D341Med (cell line): ENCODE results near the gene ZNF20.
"Not testable (repeated sequence)": the region's sequence is repeated elsewhere in the genome, so short reads cannot be mapped to it uniquely, and the experiment has no call there.

Source experiments
- DNase-seq: peaks from one replicate; pipeline ENCODE4 v3.0.0; 2012; ENCODE audit warnings: low spot score

ZNF20 gene

DNA sequence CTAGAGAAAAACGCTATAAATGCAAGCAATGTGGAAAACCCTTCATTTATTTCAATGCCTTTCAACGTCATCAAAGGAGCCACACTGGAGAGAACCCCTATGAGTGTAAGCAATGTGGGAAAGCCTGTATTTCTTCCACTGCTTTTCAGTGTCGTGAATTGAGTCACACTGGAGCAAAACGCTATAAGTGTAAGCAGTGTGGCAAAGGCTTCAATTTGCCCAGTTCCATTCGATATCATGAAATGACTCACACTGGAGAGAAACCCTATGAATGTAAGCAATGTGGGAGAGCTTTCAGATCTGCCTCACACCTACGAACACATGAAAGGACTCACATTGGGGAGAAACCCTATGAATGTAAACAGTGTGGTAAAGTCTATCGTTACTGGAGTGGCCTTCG lies 27.4 kb downstream of the ZNF20 start:
- DNase-seq: no peak

DNA sequence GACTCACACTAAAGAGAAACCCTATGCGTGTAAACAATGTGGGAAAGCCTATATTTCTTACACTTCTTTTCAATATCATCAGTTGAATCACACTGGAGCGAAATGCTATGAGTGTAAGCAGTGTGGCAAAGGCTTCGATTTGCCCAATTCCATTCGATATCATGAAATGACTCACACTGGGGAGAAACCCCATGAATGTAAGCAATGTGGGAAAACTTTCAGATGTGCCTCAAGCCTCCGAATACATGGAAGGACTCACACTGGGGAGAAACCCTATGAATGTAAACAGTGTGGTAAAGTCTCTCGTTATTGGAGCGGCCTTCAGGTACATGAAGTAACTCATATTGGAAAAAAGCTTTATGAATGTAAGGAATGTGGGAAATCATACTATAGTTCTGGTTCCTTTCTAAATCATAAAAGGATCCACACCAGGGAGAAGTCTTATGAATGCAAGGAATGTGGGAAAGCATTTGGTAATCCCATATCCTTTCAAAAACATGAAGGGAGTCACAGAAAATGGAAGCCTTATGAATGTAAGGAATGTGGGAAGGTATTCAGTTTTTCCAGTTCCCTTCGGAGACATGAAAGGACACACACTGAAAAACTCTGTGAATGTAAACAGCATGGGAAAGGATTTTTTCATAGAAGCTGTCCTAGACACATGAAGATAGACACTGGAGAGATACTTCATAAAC lies 28.1 kb downstream of the ZNF20 start:
- DNase-seq: no peak

DNA sequence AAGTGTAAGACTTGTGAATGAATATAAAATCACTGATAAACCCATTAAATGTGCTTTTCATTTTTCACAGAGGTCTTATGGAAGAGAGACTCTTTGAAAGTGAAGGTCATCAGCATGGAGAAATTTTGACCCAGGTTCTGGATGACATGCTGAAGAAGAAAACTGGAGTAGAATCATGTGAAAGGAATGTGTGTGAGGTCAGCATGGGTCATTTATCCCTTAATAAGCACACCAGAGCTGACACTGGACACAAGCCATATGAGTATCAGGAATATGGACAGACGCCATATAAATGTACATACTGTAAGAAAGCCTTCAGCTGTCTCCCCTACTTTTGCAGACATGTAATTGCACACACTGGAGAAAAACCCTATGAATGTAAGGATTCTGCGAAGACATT lies 29.0 kb downstream of the ZNF20 start:
- DNase-seq: no peak

GRCh38 chr19:12103909-12104308 lies 36.2 kb downstream of the ZNF20 start:
- DNase-seq: not testable (repeated sequence)

DNA sequence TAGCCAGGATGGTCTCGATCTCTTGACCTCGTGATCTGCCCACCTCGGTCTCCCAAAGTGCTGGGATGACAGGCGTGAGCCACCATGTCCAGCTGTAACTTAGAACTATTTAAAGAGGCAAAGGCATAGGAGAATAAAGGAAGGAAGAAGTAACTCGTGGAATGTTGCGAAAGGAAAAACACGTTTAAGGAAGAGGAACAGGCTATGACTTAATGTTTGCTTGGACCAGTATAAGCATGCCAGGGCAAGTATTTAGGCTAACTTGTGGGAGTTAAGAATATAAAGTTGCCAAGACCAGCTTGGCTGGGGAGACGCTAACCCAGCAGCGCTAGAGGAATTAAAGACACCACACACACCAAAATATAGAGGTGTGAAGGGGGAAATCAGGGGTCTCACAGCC lies 42.1 kb downstream of the ZNF20 start:
- DNase-seq: no peak

- no peak for DNase-seq
Observed at GRCh38 chr19:12095111-12095790, 44.9 kb downstream of the ZNF20 start.

DNA sequence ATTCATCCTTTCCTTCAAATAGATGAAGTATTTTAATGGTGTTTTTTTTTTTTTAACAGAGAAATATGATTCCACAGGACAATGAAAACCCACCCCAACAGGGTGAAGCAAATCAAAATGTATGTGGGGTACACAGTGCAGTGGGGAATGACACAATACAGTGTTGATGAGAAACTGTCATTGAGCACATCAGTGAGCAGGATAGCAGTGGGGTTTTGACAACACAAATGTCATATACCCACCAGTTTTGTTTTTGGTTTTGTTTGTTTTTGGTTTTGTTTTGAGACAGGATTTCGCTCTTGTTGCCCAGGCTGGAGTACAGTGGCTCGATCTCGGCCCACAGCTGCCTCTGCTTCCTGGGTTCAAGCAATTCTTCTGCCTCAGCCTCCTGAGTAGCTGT lies 46.4 kb downstream of the ZNF20 start:
- DNase-seq: no peak

DNA sequence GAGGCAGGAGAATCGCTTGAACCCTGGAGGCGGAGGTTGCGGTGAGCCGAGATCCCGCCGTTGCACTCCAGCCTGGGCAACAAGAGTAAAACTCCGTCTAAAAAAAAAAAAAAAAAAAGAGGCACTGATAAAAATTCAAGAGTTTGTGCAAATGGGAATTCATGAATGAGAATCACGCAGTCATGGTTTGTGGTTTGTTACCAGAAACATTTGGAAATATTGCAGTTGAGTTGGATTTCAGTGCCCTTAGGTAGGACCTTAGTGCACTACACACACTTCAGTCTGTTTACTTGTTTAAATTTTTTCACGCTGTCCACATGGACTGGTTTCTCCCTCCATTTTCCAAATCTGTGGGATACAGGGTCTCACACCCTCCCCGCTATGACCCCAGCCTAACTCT lies 47.2 kb downstream of the ZNF20 start:
- DNase-seq: no peak

- peak; percentile 95 for DNase-seq
Observed at GRCh38 chr19:12092065-12092867, 47.9 kb downstream of the ZNF20 start.

DNA sequence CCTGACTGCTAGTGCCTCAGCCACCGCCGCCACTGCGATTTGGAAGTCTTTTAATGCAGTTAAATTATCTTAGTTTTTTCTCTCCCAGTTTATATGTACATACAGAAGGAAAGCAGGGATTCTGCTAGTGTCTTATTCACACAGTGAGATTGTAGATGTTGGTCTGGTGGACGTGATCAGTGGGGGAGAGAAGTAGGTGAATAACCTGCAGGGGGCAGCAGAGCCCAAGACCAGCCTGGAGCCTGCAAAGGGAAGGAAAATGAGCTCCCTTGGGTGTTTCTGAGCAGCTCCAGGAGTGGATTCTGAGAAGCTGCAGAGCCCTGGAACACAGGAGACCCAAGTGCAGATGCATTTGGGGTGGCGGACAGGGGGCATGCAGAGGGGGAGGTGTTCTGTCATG lies 49.3 kb downstream of the ZNF20 start:
- peak; percentile 82 for DNase-seq

DNA sequence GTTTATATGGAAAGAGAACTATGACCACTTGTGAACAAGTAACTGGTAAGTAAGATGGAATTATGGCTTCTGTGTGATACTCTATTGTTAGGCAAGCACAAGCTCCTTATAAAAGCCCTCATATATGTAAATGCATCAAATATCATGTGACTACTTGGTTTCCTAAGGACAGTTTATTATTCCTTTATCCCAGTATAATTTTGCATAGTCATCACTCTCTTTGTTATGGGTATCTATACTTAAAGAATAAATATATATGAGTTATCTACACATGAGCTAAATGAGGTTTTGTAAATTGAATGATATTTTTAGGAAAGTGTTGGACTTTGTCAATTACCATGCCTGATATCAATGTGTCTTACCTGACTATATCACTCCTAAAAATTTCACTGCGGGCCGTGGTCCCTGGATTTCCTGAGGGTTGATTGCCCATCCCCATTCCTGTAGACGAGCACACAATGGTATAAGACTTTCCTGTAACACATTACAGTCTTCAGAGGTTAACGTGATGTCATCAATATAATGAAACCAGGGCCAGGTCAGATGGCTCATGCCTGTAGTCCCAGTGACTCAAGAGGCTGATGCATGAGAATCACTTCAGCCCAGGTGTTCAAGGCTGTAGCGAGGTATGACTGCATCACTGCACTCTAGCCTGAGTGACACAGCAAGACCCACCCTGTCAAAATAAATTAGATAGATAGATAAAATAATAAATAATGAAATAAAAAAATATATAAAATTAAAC lies 54.9 kb downstream of the ZNF20 start:
- no peak for DNase-seq

- DNase-seq: not testable (repeated sequence)
Observed at GRCh38 chr19:12083336-12083735, 56.8 kb downstream of the ZNF20 start.
